ENCODE measurements around the gene AFAP1.

AFAP1 gene

DNA sequence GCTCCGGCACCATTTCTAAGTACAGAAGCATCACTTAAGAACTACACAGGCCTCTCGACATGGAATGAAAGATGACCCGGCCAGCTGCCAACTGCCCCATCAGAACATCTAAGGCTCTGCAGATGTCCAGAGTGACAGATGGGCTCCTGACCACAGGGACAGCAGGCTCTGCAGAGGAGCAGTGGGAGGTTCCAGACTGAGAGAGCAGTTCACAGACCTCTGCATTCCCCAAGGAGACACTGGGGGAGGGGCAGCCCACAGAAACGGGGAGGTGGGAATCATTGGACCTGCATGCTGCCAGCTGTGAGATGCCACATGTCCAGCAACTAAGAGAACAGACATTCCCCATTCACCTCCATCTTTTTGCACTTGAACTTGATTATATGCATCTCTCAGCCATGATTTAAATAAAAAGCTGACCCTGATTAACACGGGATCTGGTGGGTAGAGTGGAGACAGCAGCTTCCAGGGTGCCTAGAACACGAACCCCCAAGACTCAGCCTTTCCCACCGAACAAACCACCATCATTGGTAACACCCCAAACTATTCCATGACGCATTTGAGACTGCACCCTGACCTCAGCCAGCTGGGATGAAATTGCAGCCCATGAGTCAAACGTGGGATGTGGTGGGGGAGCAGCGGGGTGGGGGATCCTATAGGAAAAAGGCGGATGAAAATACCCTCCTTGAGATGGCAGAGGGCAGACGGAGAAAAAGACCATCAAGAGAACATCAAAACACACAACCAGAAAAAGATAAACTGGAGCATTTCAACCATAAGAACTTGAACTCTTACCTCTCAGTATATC, 47.2 kb downstream of the AFAP1 start:
- peak; percentile 26 for DNase-seq (ENCODE audit: low spot score)

DNA sequence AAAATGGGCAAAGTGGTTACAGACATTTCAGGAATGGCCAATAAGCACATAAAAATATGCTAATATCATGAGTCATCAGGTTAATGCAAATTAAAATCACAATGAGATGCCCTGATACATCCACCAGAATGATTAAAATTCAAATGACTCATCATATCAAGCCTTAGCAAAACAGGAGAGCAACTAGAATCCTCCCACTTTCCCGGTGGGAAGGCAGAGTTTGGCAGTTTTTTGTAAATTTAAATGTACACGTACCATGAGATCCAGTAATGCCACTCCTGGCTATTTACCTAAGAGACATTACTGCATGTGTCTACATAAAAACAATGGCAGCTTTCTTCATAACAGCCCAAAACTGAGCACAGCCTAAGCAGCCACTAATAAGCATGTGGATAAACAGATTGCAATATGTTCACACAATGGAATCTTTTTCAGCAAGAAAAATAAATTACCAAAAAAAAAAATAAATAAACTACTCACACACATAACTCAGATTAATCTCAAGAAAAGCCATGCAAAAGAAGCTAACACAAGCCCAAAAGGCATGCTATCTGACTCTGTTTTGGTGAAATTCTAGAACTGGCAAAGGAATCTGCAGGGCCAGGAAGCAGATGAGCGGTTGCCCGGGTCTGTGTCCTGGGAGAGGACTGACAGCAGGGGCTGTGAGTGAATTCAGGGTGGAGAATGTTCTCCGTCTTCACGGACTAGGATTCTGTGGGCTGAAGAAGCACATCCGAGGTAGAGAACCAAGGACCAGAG, 48.8 kb downstream of the AFAP1 start:
- DNase-seq (ENCODE audit: low spot score), result peak; percentile 68

DNA sequence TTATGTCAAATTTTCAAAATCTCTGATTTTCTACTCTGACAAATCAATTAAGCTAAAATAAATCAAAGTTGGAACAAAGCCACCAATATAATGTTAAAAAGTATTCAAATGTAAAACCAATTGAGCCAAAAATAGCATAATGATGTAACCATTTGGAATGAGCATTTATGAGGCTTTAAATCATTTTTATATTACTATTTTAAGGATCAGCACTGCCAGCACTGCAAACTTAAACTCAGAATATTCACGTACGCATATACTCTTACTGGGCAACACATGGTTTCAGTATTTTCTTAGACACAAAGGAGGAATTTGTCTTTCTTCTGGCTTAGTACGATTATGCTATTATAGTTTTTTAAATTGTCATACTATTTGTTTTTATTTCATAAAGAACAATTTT, 52.2 kb downstream of the AFAP1 start:
- DNase-seq (ENCODE audit: low spot score), result no peak

DNA sequence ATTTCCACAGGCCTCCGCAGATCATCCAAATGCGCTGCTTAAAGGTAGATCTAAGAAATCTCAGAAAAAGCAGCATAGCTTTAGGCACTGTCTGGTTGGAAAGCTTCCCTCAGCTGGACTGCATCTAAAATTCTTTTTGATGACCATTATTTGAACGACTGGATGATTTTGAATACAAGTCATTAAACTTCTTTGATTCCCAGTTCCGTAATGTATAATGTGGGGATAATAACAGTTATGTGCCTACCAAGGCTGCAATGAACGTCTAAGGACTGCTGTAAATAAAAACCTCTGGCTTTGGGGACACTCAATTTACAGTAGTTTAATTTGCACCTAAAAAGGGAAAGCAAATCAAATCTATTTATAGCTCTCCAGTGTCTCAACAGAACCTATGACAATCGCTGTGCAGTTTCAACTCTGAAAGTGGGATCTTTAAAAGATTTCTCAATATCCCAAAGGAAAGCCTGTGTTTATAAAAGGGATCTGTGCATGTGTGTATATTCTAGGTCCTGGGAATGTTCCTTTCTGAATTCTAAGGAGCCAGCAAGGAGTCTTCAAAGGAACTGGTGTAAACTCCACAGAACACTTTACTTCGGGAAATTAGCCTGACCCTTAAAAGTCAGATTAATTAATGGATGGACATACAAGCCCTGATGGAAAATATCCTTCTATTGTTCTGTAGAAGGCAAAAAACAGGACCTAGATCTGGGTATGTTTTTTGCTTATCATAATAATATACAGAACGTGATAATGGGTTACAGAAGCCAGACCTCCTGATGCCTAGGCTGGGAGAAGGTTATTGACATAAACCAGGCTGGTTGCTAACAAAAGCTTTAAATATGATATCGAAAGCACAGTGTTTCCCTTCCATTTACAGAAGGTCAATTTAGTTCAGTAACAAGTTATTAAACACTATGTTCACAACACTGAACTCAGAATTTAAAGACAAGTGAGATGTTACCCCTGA, 53.4 kb downstream of the AFAP1 start:
- no peak for DNase-seq (ENCODE audit: low spot score)

DNA sequence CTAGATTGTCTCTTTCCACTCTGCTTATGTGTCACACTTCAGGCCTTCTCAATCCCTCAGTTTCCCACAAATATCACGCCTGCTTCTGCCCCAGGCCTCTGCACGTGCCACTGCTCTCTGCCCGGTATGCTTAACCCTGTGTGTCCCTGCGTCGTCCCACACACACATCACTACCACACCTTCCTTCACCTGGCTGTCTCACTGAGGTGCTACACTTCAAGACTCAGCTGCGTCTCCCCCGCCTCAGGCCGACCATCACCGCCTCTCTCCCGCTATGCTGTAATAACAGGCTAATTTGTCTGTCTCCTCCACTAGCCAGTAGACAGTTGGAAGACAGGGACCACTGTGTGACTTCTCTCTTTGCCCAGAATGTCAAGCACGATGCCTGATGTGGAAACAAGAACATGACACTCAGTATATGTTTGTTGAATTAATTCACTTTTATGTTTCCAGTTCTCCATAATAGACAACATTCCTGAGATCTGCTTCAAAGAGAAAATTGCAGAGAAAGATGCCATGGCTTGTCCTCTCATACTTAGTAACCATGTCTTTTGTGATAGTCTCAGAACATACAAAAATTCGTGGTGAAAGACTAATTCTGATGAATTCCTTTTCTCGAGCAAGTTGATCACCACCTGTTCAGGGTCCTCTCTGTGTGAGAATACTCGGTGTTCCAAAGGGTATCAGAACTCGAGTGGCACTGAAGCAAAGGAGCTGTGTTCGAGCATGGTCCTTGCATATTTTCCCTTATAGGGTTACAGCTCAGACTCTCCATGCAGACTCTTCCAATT, 54.2 kb downstream of the AFAP1 start:
- DNase-seq (ENCODE audit: low spot score), result no peak

DNA sequence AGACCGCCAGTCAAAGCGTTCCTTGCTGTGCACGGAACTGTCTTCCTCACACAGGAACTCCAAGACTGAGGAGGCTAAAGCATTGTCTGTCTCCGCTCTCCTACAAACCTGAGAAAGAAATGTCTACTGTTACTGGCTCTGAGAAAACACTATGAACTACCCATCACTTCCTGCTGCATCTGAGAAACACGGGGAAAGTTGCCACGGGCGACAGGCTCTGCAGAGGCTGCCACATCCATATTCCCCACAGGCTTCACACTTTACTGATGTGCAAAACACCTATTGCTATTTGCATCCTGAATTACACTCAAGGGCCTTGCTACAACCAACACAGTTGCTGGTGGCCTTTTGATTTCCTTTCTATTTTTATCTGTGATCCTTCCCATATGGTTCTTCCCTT, 59.0 kb downstream of the AFAP1 start:
- DNase-seq (ENCODE audit: low spot score), result no peak

DNA sequence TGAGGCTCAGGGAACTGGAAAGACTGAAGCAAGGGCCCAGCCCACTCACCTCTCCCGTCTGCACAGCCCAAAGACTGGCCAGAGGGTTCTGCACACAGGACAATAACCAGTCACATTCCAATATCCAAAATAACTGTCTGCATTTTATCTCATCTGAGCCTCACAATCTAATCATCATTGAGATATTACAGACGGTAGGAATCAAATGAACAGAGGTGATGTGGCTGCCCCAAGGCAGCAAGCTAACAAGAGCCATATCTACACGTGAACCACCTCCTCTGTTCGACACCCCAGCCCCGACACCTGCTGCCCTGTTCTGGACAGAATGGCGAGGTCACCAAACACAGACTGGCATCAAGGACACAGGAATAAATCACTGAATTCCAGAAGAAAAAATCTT, 60.5 kb downstream of the AFAP1 start:
- DNase-seq (ENCODE audit: low spot score), result no peak

DNA sequence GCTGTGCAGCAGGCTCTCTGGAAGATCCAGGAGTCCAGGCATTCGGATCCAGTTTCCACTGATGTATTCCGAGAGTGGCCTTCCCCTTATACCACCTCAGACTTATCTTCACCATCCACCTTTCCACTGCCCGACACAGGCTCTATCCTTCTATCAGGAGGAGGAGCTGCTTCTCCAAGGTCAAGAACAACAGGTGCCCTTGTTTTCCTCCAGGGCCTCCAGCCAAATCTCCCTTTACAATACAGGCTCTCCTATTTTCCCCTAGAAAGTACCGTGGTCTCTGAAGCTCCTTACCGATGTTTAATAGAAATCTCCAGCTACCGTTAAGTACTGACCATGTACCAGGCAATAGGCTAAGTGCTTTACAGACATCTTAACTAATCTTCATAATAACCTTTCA, 61.3 kb downstream of the AFAP1 start:
- no peak for DNase-seq (ENCODE audit: low spot score)

DNA sequence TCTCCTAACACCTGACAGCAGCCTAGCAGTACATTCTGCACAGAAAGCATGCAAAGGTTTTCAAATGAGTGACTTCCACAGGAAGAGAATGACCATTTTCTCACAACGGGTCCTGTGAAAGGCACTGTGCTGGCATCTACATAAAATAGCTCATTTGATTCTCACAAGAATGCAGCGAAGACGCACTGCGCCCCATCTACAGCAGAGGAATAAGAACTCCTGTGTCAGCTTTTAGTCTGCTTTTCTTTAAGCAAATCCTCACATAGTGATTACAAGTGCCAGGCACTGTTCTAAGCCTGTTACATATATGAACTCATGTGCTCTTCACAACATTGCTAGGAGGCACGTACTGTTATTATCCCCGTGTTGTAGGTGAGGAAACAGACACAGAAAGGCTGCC, 62.5 kb downstream of the AFAP1 start:
- no peak for DNase-seq (ENCODE audit: low spot score)

DNA sequence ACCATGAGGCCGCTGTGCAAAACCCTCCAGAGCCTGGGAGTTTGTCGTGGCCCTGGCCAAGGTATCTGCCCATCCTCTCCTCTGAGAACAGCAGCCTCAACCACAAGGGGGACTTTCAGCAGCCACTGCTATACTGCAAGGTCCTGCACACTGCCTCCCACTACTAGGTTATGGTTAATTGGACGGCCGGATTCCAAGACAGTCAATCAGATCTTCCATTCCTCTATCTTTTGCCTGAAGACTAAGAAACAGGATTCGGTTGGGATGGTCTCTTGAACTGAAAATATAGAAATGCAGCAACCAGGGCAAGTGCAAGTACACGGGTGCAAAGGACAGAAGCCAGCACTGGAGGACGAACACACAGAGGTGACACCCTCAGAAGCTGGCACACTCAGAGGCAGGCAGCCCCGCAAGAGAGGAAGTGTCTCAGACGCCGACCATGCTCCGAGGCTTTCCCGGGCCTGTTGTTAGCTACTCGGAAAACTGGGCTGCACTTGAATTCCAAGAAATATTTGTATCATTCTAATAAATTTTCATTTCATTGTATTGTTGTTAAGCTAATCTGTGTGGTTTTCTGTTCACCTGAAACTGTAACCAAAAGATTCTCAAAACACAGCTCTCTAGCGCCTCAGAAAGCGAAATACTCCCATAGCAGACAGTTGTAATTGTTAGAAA, 63.3 kb downstream of the AFAP1 start:
- peak; percentile 45 for DNase-seq (ENCODE audit: low spot score)

DNA sequence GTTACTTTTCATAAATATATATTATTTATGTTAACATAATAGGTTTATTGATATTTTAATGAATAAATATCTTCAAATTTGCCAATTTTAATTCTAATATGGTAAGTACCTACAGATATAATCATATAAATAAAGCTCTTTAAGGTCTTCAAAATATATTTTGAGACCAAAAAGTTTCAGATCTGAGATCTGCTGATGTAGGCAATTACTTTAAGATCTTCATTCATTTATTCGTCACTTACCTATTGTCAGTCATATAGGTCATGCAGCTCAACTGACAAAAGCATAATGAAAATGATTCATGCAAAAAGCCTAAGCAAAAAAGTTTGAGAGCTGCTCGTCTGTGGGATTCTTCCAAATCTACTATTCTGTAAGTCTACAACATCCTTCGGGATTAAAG, 64.8 kb downstream of the AFAP1 start:
- no peak for DNase-seq (ENCODE audit: low spot score)

DNA sequence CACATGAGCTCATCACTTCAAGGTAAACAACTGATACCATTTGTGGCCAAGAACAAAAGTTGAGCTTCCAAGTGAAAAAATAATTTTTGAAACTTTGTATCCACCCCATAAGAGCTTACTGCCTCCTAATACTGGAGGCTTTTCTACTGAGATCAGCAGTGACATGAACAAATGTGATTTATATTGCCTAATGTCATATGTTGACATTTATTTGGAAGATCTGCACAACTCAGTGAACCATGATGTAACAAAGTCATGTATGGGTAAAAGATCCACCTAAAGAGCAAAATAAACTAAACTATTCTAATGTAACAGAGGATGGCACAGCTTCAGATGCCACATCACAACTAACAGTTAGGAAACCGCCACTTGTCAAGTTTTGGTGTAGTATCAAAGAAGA, 65.8 kb downstream of the AFAP1 start:
- no peak for DNase-seq (ENCODE audit: low spot score)

DNA sequence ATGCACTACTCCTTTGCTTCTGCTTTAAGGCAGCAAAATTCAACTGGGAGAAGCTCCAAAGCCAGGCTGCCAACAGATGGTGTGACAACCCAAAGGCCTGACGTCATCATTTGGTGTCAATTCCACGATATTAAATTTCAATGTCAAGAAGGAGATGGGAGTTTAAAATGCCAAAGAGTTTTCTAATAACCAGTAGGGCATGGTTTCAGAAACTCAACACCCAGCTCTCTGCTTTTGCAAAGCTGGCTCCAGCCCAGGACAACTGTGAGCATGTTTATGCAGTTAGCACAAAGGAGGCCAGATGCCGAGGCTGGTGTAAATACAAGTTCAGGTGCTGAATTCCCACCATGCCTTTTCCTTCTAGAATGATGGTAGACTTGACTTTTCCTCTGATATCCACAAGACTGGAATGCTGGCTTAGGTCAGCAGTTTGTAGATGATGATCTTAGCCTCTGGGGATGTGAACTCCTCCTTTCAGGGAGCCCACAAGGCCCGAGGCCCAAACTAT, 67.3 kb downstream of the AFAP1 start:
- DNase-seq (ENCODE audit: low spot score), result peak; percentile 80

DNA sequence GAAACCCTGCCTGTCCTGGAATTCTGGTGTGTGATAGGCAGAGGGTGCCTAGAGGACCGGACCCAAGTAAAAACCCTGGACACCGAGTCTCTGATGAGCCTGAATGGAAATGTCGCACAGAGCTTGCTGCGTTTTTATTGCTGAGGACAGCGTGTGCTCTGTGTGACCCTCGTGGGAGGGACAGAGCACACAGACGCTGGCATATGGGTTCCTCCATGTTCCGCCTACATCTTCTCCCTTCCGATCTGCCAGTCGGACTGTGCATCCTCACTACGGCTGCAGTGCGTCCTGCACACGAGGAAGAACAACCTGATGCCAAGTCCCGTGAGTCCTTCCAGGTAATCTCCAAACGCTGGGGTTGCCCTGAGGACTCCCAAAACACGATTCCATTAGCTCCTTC, 68.3 kb downstream of the AFAP1 start:
- DNase-seq (ENCODE audit: low spot score), result no peak

DNA sequence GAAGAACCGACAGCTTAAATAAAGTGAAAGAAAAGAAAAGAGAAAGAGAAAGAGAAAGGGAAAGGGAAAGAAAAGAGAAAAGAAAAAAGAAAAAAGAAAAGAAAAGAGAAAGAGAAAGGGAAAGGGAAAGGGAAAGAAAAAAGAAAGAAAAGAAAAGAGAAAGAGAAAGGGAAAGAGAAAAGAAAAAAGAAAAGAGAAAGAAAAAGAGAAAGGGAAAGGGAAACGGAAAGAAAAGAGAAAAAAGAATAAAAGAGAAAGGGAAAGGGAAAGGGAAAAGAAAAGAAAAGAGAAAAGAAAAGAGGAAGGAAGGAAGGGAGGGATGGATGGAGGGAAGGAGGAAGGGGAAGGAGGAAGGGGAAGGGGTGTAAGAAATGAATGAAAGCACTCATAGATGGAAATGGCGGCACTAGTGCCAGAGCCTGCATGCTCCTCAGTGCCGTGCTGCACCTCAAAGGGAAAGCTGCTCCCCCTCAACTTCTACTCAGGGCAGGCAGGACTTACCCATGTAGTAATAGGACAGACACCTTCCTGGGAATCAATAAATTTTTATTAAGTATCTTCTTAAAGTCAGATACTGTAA, 70.7 kb downstream of the AFAP1 start:
- no peak for DNase-seq (ENCODE audit: low spot score)

DNA sequence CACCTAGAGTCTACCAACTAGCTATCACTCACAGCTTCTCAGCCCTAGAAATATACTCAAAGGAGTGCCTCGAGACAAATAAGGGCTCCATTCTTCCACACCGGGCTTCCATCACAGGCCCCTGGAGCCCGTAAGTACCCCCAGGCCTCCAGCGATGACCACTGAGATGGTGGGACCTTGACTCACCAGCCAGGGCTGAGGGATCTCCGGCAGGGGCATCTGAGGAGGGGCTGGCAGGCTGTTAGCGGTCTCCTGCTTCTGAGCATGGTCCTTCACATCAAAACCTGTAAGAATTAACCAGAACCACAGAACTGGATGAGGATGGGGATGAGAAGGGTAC, 71.3 kb downstream of the AFAP1 start:
- DNase-seq (ENCODE audit: low spot score), result no peak

DNA sequence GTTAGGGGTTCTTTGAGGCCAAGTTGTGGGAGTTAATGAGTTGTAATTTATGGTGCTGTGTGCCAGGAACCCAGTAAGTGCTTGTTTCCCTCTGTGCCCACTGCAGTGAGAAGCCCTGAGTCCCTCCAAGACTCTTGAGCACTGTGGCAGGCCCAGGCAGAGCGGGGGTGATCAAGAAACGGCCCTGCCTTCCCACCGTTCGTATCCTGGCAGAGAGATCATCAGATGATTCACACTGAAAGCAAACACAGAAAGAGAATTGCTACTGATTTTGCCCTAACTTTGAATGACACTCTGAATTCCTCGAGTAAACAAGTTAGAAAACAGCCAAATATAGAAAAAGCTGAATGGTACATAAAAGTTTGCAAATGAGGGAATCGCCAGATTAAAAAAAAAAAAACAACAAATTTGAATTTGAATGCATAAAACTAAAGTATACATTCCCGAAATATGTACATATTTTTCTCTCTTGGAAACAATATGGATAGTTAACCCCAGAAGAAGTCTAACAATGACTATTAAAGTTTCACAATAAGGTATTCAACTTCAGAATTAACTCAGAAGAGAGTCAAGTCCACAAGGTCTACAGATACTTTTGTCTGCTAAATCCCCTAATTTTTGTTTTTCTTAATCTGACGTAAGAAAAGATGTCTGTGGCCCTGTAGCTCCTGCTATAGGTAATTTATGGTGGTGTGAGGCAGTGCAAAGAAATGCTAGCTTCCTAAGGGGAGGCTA, 71.8 kb downstream of the AFAP1 start:
- peak; percentile 30 for DNase-seq (ENCODE audit: low spot score)

DNA sequence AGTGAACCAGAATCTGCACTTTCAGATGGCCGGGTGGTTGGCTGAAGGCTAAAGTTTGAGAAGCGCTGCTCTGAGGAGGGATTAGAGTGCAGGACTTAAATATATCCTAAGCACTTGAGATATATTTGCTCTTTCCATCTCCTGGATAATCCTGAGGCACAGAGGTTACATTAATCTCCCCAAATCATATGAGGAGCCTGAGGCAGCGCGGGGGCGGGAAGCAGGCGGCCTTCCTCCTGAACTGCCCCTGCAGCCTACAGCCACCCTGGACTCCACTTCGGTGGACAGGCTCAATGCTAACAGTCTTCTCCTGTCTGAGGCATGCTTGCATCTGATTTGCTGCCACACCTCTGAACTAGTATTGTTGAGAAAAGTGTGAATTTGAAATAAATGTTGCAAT, 72.5 kb downstream of the AFAP1 start:
- no peak for DNase-seq (ENCODE audit: low spot score)

DNA sequence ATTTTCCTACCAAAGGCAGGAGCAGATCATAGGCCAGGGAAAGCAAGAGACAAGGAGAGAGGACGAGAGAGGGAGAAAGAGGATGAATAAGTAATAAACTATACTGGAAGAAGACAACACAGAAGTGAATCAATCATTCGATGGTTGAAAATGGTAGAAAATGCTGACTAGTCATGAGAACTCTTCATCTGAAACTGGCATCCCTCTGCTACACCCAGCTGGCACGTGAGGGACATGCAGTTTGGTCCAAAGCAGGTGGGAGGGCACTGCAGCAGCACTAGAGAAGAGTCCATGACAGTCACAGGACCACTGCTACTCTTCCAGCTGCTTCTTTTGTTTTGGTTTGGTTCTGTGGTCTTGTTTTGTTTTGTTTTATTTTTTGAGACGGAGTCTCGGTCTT, 74.1 kb downstream of the AFAP1 start:
- DNase-seq (ENCODE audit: low spot score), result no peak

DNA sequence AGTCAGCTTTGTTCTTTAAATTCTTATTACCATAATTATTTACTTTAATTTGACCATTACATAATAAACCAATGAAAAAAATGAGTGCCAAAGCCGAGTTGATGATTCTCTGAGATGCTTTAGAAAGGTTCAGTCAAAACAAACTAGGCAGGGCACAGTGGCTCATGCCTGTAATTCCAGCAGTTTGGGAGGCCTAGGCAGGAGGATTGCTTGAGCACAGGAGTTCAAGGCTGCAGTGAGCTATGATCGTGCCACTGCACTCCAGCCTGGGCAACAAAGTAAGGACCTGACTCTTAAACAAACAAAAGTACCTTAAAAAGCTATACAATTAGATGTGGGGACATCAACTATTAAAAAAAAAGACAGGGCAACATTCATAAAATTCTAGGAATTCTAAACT, 75.0 kb downstream of the AFAP1 start:
- no peak for DNase-seq (ENCODE audit: low spot score)

Data from AG20443 (cell line).